GM06990 (cell line): ENCODE measurements around the gene CYP2E1.
"Not testable (repeated sequence)": the region's sequence is repeated elsewhere in the genome, so short reads cannot be mapped to it uniquely, and the experiment has no call there.

Experiments
- DNase-seq: peaks from one replicate; pipeline ENCODE4 v3.0.0-alpha.2; 2011; ENCODE audit not compliant: insufficient read length; ENCODE audit errors: extremely low read depth
- H3K27me3 ChIP-seq: replicated peaks from 2 replicates; pipeline ENCODE4 v1.6.0; 2011; ENCODE audit warnings: low read length; ENCODE audit not compliant: control insufficient read depth, insufficient read depth
- H3K36me3 ChIP-seq: 2 replicates; pipeline ENCODE4 v1.5.1; 2011; ENCODE audit warnings: low read length; ENCODE audit not compliant: control insufficient read depth, insufficient read depth
- H3K4me3 ChIP-seq: replicated peaks from 2 replicates; pipeline ENCODE4 v1.5.1; 2011; ENCODE audit warnings: low read depth, mild to moderate bottlenecking, control low read depth, low read length
- CTCF ChIP-seq: IDR thresholded peaks from 2 replicates; pipeline ENCODE4 v1.5.1; 2011; ENCODE audit warnings: low read length, control low read depth, mild to moderate bottlenecking, inconsistent platforms; ENCODE audit not compliant: insufficient read depth, poor library complexity, severe bottlenecking

The CYP2E1 gene

DNA sequence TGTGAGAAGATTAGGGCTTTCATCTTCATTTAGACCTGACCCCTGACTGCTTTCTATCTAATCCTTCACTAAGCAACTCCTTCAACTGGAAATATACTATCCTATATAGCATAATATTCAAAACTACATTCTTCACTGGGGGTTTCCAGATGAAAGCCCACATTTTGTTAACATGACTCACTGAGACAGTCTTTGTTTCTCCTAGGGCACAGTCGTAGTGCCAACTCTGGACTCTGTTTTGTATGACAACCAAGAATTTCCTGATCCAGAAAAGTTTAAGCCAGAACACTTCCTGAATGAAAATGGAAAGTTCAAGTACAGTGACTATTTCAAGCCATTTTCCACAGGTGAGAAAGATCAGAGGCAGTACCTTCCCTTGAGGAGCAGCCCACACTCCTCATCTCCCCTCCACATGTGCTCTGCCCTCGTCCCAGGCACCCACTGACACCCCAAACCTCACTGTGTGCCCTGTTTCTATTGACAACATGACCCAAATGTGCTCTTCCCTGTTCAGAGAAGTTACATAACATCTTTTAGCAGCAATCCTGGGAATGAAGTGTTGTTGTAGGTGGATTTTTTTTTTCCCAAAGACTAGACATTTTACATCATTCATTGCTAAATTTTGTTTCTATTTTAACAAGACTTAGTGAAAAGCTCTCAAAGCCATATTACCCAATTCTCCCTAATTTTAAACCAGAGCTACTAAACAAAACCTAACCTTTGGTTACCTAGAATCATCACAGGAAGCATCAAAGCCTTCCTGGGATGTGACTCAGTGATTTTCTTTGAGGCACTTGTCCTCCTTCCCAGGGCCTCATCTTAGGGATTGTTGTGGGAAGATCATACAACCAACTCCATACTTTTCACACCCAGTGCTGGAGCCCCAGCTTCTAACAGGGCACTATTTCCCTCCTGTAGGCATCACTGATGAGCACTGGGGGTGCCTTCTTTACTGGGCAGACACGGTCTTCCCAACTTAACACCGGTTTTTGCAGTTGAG, 10.7 kb downstream of the CYP2E1 start:
- DNase-seq = no peak
- H3K27me3 ChIP-seq = no peaks in the 10 kb centered on the region; the same call in 1 of the 2 replicates
- TF ChIP-seq CTCF = no peak
- no peaks in the 10 kb centered on the region for H3K36me3 ChIP-seq
- H3K4me3 ChIP-seq = no peak overlapping the region

- not testable (repeated sequence) for H3K27me3 ChIP-seq, H3K36me3 ChIP-seq, DNase-seq, H3K4me3 ChIP-seq
Measured at GRCh38 chr10:133541441-133541975, 14.3 kb downstream of the CYP2E1 start.

- Histone ChIP-seq H3K27me3 (no peaks in the 10 kb centered on the region), H3K4me3 (no peak overlapping the region), H3K36me3 (no peaks in the 10 kb centered on the region)
- TF ChIP-seq CTCF = no peak
- DNase-seq = no peak
Measured at GRCh38 chr10:133544506-133544905, 17.3 kb downstream of the CYP2E1 start.

DNA sequence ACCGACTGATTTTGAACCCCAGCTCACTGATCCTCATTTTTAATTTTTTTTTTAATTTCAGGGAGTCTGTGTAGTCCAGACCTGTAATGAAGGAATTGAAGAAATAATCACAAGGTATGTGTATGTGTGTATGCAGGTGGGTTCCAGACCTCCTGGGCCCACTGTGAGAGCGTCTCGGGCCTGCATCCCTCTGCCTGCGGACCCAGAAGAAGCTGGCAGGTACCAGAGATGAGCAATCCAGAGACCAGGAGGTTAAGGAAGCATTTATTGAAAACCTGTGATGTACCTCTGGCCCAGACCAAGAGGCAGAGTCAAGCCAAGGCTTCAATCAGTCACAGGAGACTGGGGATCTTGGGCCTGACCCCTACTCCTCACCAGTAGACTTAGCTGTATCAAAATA, 27.4 kb downstream of the CYP2E1 start:
- no peaks in the 10 kb centered on the region; the same call in 1 of the 2 replicates for H3K27me3 ChIP-seq
- TF ChIP-seq CTCF = no peak
- DNase-seq = no peak
- H3K4me3 ChIP-seq = no peak overlapping the region
- no peaks in the 10 kb centered on the region for H3K36me3 ChIP-seq

DNA sequence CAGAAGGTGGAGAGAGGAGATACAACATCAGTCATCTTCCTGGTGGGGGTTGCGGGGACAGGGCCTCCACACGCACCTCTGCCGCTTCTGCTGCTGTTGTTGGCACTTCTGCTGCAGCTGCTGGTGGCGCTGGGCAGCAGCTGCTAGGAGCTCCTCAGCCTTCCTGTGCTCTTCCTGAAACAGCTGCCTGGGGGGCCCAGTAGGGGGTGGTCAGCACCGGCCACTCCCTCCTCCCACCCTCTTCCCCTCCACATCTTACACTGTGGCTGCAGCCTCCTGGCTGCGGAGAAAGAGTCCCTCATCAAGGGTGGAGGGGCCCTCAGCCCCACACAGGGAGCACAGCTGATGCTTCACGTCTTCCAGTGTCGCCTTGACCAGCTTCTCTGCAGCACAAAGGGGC, 28.4 kb downstream of the CYP2E1 start:
- H3K36me3 ChIP-seq = no peaks in the 10 kb centered on the region
- no peak for TF ChIP-seq CTCF
- no peak overlapping the region for H3K4me3 ChIP-seq
- DNase-seq = no peak
- no peaks in the 10 kb centered on the region; the same call in 1 of the 2 replicates for H3K27me3 ChIP-seq

DNA sequence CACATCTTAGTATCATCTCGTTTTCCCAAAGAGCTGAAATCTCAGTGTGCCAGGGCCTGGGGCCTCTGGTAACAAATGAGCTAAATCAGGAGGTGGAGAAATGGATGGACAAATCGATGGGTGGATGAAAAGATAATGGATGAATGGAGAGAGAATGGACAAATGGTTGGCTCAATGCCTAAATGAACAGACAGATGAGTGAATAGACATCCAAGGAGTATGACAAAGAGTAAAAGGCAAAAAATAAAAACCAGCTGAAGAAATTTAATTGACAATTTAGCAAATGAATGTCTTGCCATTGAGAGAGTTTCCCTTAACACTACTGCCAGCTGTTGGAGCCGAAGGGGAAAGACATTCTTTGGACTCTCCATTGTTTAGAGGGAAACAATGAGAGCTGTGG, 30.2 kb downstream of the CYP2E1 start:
- DNase-seq = no peak
- no peak overlapping the region for H3K4me3 ChIP-seq
- no peak for TF ChIP-seq CTCF
- no peaks in the 10 kb centered on the region for H3K36me3 ChIP-seq
- H3K27me3 ChIP-seq = no peaks in the 10 kb centered on the region; the same call in 1 of the 2 replicates
